Fibroblast of lung (primary cell): ENCODE results near the gene RACGAP1. TPM values are rescaled to one million over a fixed set of nuclear protein-coding genes. Genes with fewer than 3 reads are reported as not detected.

Source experiments
- DNase-seq, 2 donors: peaks; one replicate each; pipeline versions ENCODE4 v3.0.0 to v3.0.0-alpha.2; 2010; ENCODE audit warnings: low read depth in 2 of 2
- H2AFZ ChIP-seq: 2 replicates; pipeline ENCODE4 v1.5.1; 2012; ENCODE audit warnings: low read length, control low read depth, inconsistent platforms
- H3K27ac ChIP-seq: 2 replicates; pipeline ENCODE4 v1.5.1; 2011; ENCODE audit warnings: low read length, control low read depth; ENCODE audit not compliant: insufficient read depth
- H3K27me3 ChIP-seq: 2 replicates; pipeline ENCODE4 v1.5.1; 2011; ENCODE audit warnings: mild to moderate bottlenecking, low read length; ENCODE audit not compliant: control insufficient read depth, insufficient read depth
- H3K36me3 ChIP-seq: 2 replicates; pipeline ENCODE4 v1.5.1; 2011; ENCODE audit warnings: low read length; ENCODE audit not compliant: control insufficient read depth, insufficient read depth
- H3K4me1 ChIP-seq: 2 replicates; pipeline ENCODE4 v1.5.1; 2011; ENCODE audit warnings: low read length; ENCODE audit not compliant: control insufficient read depth, insufficient read depth; ENCODE audit errors: extremely low read depth
- H3K4me2 ChIP-seq: 2 replicates; pipeline ENCODE4 v1.5.1; 2011; ENCODE audit warnings: low read length, control low read depth; ENCODE audit not compliant: insufficient read depth; ENCODE audit errors: extremely low read depth
- H3K4me3 ChIP-seq, 4 experiments: fragments of 200-600 bp in 1 of 4; sonication (generic) in 1 of 4; replicated peaks in 1 of 4; 2 replicates each; pipeline ENCODE4 v1.5.1; 2011 to 2016; ENCODE audit warnings: low read length in 4 of 4, low read depth in 3 of 4, mild to moderate bottlenecking in 3 of 4, control low read depth in 2 of 4, inconsistent platforms in 1 of 4, mixed read lengths in 1 of 4; ENCODE audit not compliant: insufficient read depth in 1 of 4; ENCODE audit errors: control extremely low read depth in 1 of 4
- H3K79me2 ChIP-seq: 2 replicates; pipeline ENCODE4 v1.5.1; 2012; ENCODE audit warnings: mild to moderate bottlenecking, low read length, inconsistent platforms; ENCODE audit not compliant: control insufficient read depth, insufficient read depth
- H3K9ac ChIP-seq: 2 replicates; pipeline ENCODE4 v1.5.1; 2011; ENCODE audit warnings: mild to moderate bottlenecking, low read length, control low read depth; ENCODE audit not compliant: insufficient read depth
- H3K9me3 ChIP-seq: 2 replicates; pipeline ENCODE4 v1.5.1; 2012; ENCODE audit warnings: low read depth, low read length; ENCODE audit not compliant: control insufficient read depth, insufficient read depth
- H4K20me1 ChIP-seq: 2 replicates; pipeline ENCODE4 v1.5.1; 2011; ENCODE audit warnings: low read length; ENCODE audit not compliant: control insufficient read depth, insufficient read depth; ENCODE audit errors: extremely low read depth
- EZH2 ChIP-seq: IDR thresholded peaks from 2 replicates; pipeline ENCODE4 v1.5.1; 2012; ENCODE audit warnings: low read length, control low read depth, mild to moderate bottlenecking; ENCODE audit errors: missing control alignments
- polyA plus RNA-seq, 2 donors: library from polyadenylated mRNA; depleted of rRNA in 1 of 2; stranded (reverse) in 1 of 2; unstranded in 1 of 2; fragments of >200 nt; gene quantifications; 2 replicates each; pipeline ENCODE4 v1.2.1, GENCODE V29; 2011 to 2012; ENCODE audit warnings: missing spikeins in 1 of 2
- total RNA-seq: library from RNA; depleted of rRNA; stranded (reverse); fragments of >200 nt; gene quantifications from 2 replicates; pipeline ENCODE4 v1.2.1, GENCODE V29; 2014
- TF ChIP-seq, protein P1 (sequence below), 2 donors: IDR thresholded peaks in 1 of 2; conservative IDR thresholded peaks in 1 of 2; 1 replicate in 1 of 2; 2 replicates in 1 of 2; pipeline ENCODE4 v1.5.1; 2011 to 2012; ENCODE audit warnings: low read length in 2 of 2, control low read depth in 1 of 2, inconsistent platforms in 1 of 2, low read depth in 1 of 2, mild to moderate bottlenecking in 1 of 2

The RACGAP1 gene
- total and polyA plus RNA-seq, 2 donors (not counting 1 experiment from before 2014, with no cell fraction given) = 22.9 to 38.1 TPM

- Histone ChIP-seq H3K9ac (no peak overlapping the region), H3K27ac (no peak overlapping the region), H3K4me2 (no peak overlapping the region), H3K4me1 (no peaks in the 10 kb centered on the region), H2AFZ (no peak overlapping the region), H3K36me3 (no peaks in the 10 kb centered on the region), H3K4me3 (no peak overlapping the region), H3K9me3 (no peaks in the 10 kb centered on the region), H3K27me3 (no peaks in the 10 kb centered on the region), H3K79me2 (no peaks in the 10 kb centered on the region), H4K20me1 (no peaks in the 10 kb centered on the region)
- DNase-seq = no peak
- TF ChIP-seq, protein P1, sequence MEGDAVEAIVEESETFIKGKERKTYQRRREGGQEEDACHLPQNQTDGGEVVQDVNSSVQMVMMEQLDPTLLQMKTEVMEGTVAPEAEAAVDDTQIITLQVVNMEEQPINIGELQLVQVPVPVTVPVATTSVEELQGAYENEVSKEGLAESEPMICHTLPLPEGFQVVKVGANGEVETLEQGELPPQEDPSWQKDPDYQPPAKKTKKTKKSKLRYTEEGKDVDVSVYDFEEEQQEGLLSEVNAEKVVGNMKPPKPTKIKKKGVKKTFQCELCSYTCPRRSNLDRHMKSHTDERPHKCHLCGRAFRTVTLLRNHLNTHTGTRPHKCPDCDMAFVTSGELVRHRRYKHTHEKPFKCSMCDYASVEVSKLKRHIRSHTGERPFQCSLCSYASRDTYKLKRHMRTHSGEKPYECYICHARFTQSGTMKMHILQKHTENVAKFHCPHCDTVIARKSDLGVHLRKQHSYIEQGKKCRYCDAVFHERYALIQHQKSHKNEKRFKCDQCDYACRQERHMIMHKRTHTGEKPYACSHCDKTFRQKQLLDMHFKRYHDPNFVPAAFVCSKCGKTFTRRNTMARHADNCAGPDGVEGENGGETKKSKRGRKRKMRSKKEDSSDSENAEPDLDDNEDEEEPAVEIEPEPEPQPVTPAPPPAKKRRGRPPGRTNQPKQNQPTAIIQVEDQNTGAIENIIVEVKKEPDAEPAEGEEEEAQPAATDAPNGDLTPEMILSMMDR (conservative IDR thresholded peaks at IDR 0.05 in 1 of 2, IDR thresholded peaks at IDR 0.05 in 1 of 2; ENCODE audit: low read depth in 1 of 2, low read length in 2 of 2) = no peak
- peak; percentile 51 for TF ChIP-seq EZH2
These were observed 16.7 kb upstream of the RACGAP1 start for GRCh38 chr12:50041962-50042361.

DNA sequence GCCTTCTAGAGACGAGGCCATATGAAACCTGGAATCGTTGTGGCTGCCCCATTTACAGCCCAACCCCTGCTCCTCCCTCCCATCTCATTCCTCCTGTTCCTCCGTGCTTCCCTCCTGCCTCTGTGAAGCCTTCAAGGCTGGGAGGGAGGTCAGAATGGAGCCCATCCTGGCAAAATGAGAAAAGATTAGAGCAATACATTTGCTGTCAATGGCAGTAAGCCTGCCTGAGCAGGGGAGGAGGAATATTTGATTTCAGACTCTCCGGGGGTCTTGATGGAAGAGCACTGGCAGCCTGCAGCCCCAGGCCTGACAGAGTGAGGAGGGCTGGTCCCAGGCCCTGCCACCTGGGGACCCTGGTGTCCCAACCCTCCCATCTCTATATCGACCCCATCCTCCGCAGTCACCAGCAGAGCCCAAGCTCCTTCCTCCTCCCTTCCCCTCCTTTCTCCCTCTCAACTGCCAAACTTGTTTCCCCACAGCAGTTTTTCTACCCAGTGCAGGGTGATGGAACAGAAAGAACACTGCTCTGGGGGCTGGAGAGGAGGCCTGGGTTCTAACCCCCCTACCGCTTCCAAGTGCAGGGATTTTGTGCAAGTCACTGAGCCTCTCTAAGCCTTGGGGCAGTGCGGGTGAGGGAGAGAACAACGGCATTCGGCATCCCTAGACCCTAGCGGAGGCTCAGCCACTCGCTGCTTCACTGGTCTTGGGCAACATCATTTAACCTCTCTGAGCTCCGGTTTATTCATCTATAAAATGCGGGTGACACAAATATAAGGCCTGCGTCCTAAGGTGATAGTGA is 16.0 kb upstream of the RACGAP1 start:
- Histone ChIP-seq H3K4me3 (no peak overlapping the region), H3K27ac (no peak overlapping the region), H3K27me3 (no peaks in the 10 kb centered on the region), H3K4me2 (no peak overlapping the region), H3K79me2 (no peaks in the 10 kb centered on the region), H3K4me1 (no peaks in the 10 kb centered on the region), H3K9ac (no peak overlapping the region), H3K36me3 (no peaks in the 10 kb centered on the region), H4K20me1 (no peaks in the 10 kb centered on the region), H3K9me3 (no peaks in the 10 kb centered on the region), H2AFZ (no peak overlapping the region)
- TF ChIP-seq EZH2 = no peak
- TF ChIP-seq, protein P1 (conservative IDR thresholded peaks at IDR 0.05 in 1 of 2, IDR thresholded peaks at IDR 0.05 in 1 of 2; ENCODE audit: low read depth in 1 of 2, low read length in 2 of 2) = no peak
- DNase-seq = no peak

GRCh38 chr12:50040657-50041056 is 15.4 kb upstream of the RACGAP1 start:
- no peaks in the 10 kb centered on the region for H3K36me3 ChIP-seq
- DNase-seq = no peak
- TF ChIP-seq, protein P1 (conservative IDR thresholded peaks at IDR 0.05 in 1 of 2, IDR thresholded peaks at IDR 0.05 in 1 of 2; ENCODE audit: low read depth in 1 of 2, low read length in 2 of 2) = no peak
- TF ChIP-seq EZH2 = no peak
- H3K4me1 ChIP-seq = no peaks in the 10 kb centered on the region
- no peaks in the 10 kb centered on the region for H3K9me3 ChIP-seq
- H3K9ac ChIP-seq = no peak overlapping the region
- H3K79me2 ChIP-seq = no peaks in the 10 kb centered on the region
- no peaks in the 10 kb centered on the region for H4K20me1 ChIP-seq
- H3K27ac ChIP-seq = no peak overlapping the region
- H3K4me2 ChIP-seq = no peak overlapping the region
- H3K4me3 ChIP-seq = no peak overlapping the region
- H3K27me3 ChIP-seq = peaks cover 3% of the 10 kb centered on the region
- H2AFZ ChIP-seq = no peak overlapping the region
